Smooth muscle cell (in vitro differentiated cells): Measurements from ENCODE around the gene CTNNA3. TPM values are rescaled to one million over a fixed set of nuclear protein-coding genes. Genes with fewer than 3 reads are reported as not detected.

Experiments
- DNase-seq: peaks from one replicate; lab custom pipeline; 2025; ENCODE audit not compliant: unreplicated experiment; lab: John Stamatoyannopoulos, UW
- H2AFZ ChIP-seq: fragments of 200-600 bp; sonication (generic); 2 replicates; pipeline ENCODE4 v1.6.0; 2016; ENCODE audit warnings: antibody characterized with exemption, low read depth, mild to moderate bottlenecking
- H3F3A ChIP-seq: fragments of 200-600 bp; sonication (generic); 2 replicates; pipeline ENCODE4 v1.6.0; 2017; ENCODE audit warnings: antibody characterized with exemption, low read depth
- H3K27ac ChIP-seq: fragments of 200-600 bp; sonication (generic); 2 replicates; pipeline ENCODE4 v1.5.1; 2016; ENCODE audit warnings: low read depth, mild to moderate bottlenecking
- H3K27me3 ChIP-seq: fragments of 200-600 bp; sonication (generic); 2 replicates; pipeline ENCODE4 v1.6.1; 2016; ENCODE audit warnings: low read depth, mild to moderate bottlenecking
- H3K36me3 ChIP-seq: fragments of 200-600 bp; sonication (generic); 2 replicates; pipeline ENCODE4 v1.5.1; 2016; ENCODE audit warnings: low read depth
- H3K4me1 ChIP-seq: fragments of 200-600 bp; sonication (generic); 2 replicates; pipeline ENCODE4 v1.5.1; 2016; ENCODE audit warnings: low read depth
- H3K4me2 ChIP-seq: fragments of 200-600 bp; sonication (generic); 2 replicates; pipeline ENCODE4 v1.6.0; 2016; ENCODE audit warnings: mild to moderate bottlenecking
- H3K4me3 ChIP-seq: fragments of 200-600 bp; sonication (generic); 2 replicates; pipeline ENCODE4 v1.5.1; 2016; ENCODE audit warnings: mild to moderate bottlenecking
- H3K79me2 ChIP-seq: fragments of 200-600 bp; sonication (generic); 2 replicates; pipeline ENCODE4 v1.6.0; 2016; ENCODE audit warnings: low read depth, mild to moderate bottlenecking
- H3K9ac ChIP-seq: fragments of 200-600 bp; sonication (generic); 2 replicates; pipeline ENCODE4 v1.6.0; 2016; ENCODE audit warnings: low read depth
- H3K9me3 ChIP-seq: fragments of 200-600 bp; sonication (generic); replicated peaks from 2 replicates; pipeline ENCODE4 v1.5.1; 2016; ENCODE audit warnings: low read depth
- H4K20me1 ChIP-seq: fragments of 200-600 bp; sonication (generic); 2 replicates; pipeline ENCODE4 v1.6.0; 2016; ENCODE audit warnings: low read depth
- WGBS: methylation state at CpG from one replicate; pipeline ENCODE4 v1.1.7; 2016; ENCODE audit warnings: low lambda C conversion rate; 5-methylcytosine and 5-hydroxymethylcytosine counted together
- polyA plus RNA-seq: library from polyadenylated mRNA; unstranded; fragments of >200 nt; fragmentation: Nextera tagmentation; extraction: Ambion mirVana; gene quantifications from 2 replicates; pipeline ENCODE4 v1.2.1, GENCODE V29; 2016
- total RNA-seq: library from RNA; depleted of rRNA; stranded (reverse); fragments of >200 nt; gene quantifications from 2 replicates; pipeline ENCODE4 v1.2.3, GENCODE V29; 2014
- TF ChIP-seq, protein P1 (sequence below): fragments of 200-600 bp; sonication (generic); IDR thresholded peaks from 2 replicates; pipeline ENCODE4 v1.5.1; 2017; ENCODE audit warnings: borderline replicate concordance, mild to moderate bottlenecking, antibody characterized with exemption; ENCODE audit not compliant: insufficient read depth, poor library complexity, severe bottlenecking

The CTNNA3 gene
- total and polyA plus RNA-seq, 2 experiments from 2014 or later, result 1.3 TPM; not detected in 1

DNA sequence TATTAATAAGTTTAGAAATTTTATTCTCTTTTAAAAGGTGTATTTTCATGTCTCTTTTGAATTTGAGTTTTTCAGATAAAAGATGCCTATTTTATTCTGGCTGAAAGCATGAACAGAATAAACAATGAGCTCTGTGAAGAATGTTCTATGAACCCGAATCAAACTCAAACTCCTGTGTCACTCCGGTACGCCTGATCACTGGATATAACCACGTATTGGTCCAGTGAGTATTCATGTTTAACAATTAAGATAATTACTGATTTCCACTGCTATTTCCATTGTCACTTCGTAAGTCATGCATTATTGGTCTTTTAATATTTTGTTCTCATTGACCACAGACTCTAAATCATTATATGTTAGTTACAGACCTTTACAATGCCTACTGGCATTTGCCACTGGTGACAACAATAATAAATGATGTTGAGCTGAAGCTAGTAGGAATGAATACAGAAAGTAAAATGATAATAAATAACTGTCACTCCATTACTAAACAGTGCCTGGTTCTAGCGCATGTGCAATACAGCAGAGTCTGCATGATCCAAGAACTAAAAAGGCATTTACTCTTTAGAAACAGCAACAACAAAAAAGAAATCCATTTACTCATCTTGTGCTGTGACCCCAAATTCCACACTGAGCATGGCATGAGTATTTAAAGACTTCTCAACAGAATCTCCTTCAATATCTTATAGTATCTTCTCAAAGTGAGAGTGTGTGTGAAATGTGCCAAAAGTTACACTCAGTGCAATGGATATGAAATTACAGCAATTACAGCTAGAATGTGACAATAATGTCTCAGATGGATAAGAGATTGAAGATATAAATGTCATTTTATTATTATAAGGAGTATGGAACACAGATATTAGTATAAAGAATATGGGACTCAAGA is 1597.2 kb downstream of the CTNNA3 start:
- no peak overlapping the region for H3K4me2 ChIP-seq
- WGBS, result 93% methylated on average over 6 of the region's 6 CpGs
- H3K27me3 ChIP-seq, result no peaks in the 10 kb centered on the region
- H3K4me1 ChIP-seq, result no peaks in the 10 kb centered on the region
- H3K79me2 ChIP-seq, result no peaks in the 10 kb centered on the region
- H3K9ac ChIP-seq, result no peak overlapping the region
- H4K20me1 ChIP-seq, result no peaks in the 10 kb centered on the region
- TF ChIP-seq, protein P1, sequence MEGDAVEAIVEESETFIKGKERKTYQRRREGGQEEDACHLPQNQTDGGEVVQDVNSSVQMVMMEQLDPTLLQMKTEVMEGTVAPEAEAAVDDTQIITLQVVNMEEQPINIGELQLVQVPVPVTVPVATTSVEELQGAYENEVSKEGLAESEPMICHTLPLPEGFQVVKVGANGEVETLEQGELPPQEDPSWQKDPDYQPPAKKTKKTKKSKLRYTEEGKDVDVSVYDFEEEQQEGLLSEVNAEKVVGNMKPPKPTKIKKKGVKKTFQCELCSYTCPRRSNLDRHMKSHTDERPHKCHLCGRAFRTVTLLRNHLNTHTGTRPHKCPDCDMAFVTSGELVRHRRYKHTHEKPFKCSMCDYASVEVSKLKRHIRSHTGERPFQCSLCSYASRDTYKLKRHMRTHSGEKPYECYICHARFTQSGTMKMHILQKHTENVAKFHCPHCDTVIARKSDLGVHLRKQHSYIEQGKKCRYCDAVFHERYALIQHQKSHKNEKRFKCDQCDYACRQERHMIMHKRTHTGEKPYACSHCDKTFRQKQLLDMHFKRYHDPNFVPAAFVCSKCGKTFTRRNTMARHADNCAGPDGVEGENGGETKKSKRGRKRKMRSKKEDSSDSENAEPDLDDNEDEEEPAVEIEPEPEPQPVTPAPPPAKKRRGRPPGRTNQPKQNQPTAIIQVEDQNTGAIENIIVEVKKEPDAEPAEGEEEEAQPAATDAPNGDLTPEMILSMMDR, result no peak
- H3K9me3 ChIP-seq, result no peaks in the 10 kb centered on the region
- no peak overlapping the region for H3K4me3 ChIP-seq
- no peak overlapping the region for H3K27ac ChIP-seq
- no peak for DNase-seq
- no peaks in the 10 kb centered on the region for H3F3A ChIP-seq
- no peaks in the 10 kb centered on the region for H3K36me3 ChIP-seq
- H2AFZ ChIP-seq, result no peak overlapping the region

DNA sequence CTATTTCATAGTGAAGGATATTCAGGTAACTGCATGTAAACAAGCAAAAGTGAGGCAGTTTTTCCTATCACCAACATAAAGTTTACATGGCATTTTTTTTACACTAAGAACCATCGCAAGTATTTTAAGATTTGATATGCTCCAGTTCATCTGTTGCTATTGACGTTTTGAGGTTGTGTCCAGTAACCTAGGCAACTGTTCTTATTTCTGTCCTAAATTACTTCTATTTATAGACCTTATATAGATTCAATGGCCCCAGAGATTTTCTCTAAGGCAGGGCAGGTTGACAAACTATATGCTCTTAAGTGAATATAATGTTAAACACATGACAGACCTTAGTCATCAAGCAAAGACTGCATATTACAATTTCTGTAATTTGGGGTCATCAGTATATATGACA is 1600.4 kb downstream of the CTNNA3 start:
- H3K9me3 ChIP-seq, result no peaks in the 10 kb centered on the region
- 83% methylated on average over 2 of the region's 2 CpGs for WGBS
- no peak overlapping the region for H3K27ac ChIP-seq
- no peak for DNase-seq
- no peaks in the 10 kb centered on the region for H3F3A ChIP-seq
- H3K4me2 ChIP-seq, result no peak overlapping the region
- H3K4me1 ChIP-seq, result no peaks in the 10 kb centered on the region
- no peaks in the 10 kb centered on the region for H3K27me3 ChIP-seq
- H3K36me3 ChIP-seq, result no peaks in the 10 kb centered on the region
- no peak overlapping the region for H3K4me3 ChIP-seq
- TF ChIP-seq, protein P1, result no peak
- no peaks in the 10 kb centered on the region for H4K20me1 ChIP-seq
- no peaks in the 10 kb centered on the region for H3K79me2 ChIP-seq
- H2AFZ ChIP-seq, result no peak overlapping the region
- H3K9ac ChIP-seq, result no peak overlapping the region

DNA sequence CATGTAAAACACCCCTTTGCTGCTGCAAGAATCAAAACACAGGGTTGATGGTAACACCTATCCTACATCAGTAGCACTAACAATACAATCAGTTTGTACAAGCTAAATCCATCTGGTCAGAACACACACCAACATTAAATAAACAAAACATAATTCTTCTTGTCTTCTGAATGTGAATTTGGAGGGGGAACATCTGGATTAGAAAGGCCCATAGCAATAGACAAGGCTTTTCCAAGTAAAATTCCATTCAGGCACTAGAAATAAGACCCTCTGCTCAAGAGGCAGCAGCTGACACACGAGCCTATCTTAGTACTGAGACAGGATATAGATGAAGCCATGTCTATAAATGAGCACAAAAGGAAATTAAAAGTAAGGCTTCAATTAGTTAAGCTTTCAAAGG is 1610.1 kb downstream of the CTNNA3 start:
- no peak overlapping the region for H3K4me3 ChIP-seq
- H3F3A ChIP-seq, result no peaks in the 10 kb centered on the region
- no peaks in the 10 kb centered on the region for H3K4me1 ChIP-seq
- DNase-seq, result no peak
- no peak overlapping the region for H3K9ac ChIP-seq
- no peak overlapping the region for H3K4me2 ChIP-seq
- 53% methylated on average over 1 of the region's 1 CpG for WGBS
- no peaks in the 10 kb centered on the region for H3K79me2 ChIP-seq
- no peaks in the 10 kb centered on the region for H3K36me3 ChIP-seq
- no peak overlapping the region for H2AFZ ChIP-seq
- H3K9me3 ChIP-seq, result no peaks in the 10 kb centered on the region
- no peak overlapping the region for H3K27ac ChIP-seq
- H3K27me3 ChIP-seq, result no peaks in the 10 kb centered on the region
- TF ChIP-seq, protein P1, result no peak
- H4K20me1 ChIP-seq, result no peaks in the 10 kb centered on the region

DNA sequence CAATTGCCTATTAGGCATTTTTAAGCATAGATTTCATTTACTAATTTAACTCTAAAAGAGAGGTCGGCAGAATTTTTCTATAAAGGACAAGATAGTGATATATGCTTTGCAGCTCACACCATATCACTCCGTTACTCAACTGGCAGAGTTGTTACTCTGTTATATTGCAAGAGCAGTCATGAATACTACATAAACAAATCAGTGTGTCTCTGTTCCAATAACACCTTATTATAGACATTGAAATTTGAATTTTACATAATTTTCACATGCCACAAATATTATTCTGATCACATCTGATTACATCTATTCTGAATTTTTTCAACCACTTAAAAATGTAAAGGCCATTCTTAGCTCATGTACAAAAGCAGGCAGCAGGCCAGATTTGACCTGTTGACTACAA is 1624.1 kb downstream of the CTNNA3 start:
- H3K4me3 ChIP-seq, result no peak overlapping the region
- H3K27me3 ChIP-seq, result no peaks in the 10 kb centered on the region
- DNase-seq, result no peak
- H3K9me3 ChIP-seq, result no peaks in the 10 kb centered on the region
- H2AFZ ChIP-seq, result no peak overlapping the region
- no peak overlapping the region for H3K9ac ChIP-seq
- no peaks in the 10 kb centered on the region for H4K20me1 ChIP-seq
- no peak overlapping the region for H3K27ac ChIP-seq
- no peak overlapping the region for H3K4me2 ChIP-seq
- 88% methylated on average over 2 of the region's 2 CpGs for WGBS
- H3K4me1 ChIP-seq, result no peaks in the 10 kb centered on the region
- H3K79me2 ChIP-seq, result no peaks in the 10 kb centered on the region
- H3F3A ChIP-seq, result no peaks in the 10 kb centered on the region
- TF ChIP-seq, protein P1, result no peak
- H3K36me3 ChIP-seq, result no peaks in the 10 kb centered on the region
